ENCODE measurements around the gene ZNF316.
"Not testable (repeated sequence)": the region's sequence is repeated elsewhere in the genome, so short reads cannot be mapped to it uniquely, and the experiment has no call there.

ZNF316 gene

DNA sequence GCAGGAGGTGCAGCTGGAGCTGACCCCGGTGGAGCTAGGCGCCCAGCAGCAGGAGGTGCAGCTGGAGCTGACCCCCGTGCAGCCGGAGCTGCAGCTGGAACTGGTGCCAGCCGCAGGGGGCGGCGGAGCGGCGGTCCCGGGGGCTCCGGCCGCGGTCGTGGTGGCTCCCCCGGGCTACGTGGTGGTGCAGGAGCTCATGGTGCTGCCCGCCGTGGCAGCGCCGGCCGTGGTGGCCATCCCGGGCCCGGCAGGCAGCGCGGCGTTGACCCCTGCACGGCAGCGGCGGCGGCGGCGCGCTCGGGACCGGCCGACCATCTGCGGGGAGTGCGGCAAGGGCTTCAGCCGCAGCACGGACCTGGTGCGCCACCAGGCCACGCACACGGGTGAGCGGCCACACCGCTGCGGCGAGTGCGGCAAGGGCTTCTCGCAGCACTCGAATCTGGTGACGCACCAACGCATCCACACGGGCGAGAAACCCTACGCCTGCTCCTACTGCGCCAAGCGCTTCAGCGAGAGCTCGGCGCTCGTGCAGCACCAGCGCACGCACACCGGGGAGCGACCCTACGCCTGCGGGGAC is 14.9 kb upstream of the ZNF316 start:
- DNase-seq = no peak

DNA sequence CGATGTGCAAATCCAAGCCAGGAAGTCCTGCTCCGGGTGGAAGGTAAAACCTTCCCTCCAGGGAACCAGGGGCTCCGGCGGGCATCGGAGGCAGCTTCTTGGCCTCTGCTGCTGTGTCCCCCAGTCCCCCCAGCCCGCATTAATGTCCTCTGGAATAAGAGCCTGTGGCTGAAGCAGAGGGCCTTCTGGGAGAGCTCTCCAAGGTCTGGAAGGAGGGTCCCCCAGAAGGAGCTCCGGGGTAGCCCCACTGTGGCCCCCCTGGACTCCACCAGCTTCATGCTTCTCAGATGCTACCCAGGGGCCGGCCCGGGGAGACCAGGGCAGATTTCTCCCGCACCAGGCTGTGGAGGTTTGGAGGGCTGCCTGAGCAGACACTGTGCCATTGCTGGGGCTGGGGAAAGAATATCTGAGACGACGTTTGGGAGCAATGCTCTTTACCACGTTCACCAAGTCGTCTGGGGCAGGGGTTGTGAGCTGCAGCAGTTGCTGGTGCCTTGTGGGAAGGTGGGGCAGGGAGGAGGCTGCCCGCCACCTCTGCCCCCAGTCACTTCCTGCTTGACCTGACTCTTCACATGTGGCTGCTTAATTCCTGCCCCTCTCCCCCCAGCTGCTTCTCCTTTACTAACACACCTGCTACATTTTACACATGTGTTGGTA is 13.4 kb upstream of the ZNF316 start:
- DNase-seq = peak; percentile 64

DNA sequence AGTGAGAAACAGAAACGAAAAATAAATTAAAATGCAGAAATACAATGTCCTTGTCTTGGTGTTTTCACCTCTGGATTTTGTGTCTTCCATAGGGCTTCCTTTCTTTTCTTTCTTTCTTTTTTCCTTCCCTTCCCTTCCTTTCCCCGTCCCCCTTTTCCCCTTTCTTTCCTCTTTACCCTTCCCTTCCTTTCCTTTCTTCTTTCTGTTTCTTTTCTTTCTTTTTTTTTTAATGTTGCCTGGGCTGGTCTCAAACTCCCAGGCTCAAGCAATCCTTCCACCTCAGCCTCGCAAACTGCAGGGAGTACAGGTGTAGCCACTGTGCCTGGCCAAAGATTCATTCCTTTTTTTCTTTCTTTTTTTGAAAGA is 12.9 kb upstream of the ZNF316 start:
- no peak for DNase-seq

DNA sequence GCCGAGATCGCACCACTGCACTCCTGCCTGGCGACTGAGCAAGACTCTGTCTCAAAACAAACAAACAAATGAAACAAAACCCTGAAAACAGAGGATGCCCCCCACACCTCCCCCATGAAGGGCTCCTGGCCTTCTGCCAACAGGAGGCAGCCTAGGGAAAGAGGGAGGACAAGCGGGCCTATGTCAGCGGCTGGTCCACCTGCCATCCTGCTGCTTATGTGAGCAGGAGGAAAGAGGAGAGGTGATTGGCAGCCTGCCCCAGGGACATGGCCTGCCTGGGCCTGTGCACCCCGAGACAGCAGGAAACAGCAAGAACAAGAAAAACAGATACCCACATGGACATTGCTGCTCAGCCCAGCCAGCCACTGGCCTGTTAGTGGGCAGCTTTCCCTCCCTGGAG is 9.1 kb upstream of the ZNF316 start:
- DNase-seq = no peak

DNA sequence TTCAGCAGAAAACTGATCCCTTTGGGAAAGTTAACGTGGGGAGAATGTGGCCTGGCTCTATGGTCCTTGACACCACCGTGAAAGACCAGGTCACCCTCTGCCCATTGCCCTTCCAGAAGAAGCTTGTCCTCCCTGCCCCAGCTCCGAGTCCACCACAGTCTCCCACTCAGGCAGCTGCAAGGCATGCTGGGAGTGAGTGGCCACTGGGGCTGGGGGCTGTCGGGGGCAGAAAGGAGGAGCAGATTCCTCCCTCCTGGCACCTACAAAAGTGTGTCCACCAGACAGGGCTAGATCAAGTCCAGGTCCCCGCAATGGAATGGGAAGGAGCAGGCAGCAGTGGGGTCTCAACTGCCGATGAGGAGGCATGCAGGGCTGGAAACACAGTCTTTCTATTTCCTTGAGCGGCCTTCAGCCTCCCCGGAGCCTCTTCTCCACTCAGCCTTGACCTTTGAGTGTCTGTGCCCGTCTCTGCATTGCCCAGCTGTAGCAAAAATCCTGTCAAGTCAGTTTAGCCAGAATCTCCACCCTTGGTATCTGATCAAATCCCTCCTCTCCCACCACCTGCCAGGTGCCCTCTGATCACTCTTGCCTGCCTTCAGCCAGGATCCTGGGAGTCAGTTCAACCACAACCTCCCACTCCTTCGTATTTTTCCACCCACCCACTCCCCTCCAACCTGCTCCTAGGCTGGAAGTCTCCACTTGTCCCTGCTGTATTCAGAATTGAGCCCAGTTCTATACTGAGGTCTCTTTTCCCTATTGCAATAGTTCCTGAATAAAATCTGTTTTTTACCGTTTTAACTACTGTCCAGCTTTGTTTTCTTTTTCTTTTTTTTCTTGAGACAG is 6.9 kb upstream of the ZNF316 start:
- no peak for DNase-seq

DNA sequence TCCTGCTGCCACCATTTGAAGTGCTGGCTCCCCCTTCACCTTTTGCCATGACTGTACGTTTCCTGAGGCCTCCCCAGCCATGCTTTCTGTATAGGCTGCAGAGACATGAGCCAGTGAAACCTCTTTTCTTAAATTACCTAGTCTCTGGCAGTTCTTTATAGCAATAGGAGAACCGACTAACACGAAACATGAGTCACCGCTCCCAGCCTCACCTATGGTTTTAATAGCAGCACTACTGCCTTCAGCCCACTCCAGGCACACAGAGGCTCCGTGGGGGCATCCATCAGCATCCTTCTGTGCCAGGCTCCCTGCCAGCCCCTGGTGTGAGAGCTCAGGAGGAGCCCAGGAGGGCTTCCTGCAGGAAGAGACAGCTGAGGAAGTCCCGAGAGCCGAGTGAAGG is 5.5 kb upstream of the ZNF316 start:
- DNase-seq = no peak

DNA sequence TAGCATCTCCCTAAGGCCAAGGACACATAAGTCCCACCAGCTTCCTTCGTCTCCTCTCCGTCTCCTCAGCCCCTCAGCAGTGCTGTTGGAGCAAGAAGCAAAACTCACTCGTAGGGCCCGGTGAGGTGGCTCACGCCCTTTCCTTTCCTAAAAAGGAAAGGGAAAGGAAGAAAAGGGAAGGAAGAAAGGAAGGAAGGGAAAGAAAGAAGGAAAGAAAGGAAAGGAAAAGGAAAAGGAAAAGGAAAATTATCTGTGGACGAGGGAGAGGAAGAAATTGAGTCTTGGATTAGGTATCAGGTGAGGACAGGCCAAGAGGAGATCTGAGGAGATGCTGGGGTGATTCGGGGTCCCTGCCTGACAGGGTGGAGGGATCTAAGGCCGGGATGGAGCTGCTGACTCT is 3.1 kb upstream of the ZNF316 start:
- no peak for DNase-seq

DNA sequence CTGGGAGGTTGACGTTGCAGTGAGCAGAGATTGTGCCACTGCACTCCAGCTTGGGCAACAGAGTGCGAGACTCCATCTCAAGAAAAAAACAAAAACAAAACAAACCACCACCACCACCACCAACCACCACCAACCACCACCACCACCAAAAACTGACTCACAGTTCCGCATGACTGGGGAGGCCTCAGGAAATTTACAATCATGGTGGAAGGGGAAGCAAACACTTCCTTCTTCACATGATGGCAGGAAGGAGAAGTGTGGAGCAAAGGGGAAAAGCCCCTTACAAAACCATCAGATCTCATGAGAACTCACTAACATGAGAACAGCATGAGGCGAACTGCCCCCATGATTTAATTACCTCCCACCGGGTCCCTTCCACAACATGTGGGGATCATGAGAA is 2.1 kb upstream of the ZNF316 start:
- DNase-seq = not testable (repeated sequence)

DNA sequence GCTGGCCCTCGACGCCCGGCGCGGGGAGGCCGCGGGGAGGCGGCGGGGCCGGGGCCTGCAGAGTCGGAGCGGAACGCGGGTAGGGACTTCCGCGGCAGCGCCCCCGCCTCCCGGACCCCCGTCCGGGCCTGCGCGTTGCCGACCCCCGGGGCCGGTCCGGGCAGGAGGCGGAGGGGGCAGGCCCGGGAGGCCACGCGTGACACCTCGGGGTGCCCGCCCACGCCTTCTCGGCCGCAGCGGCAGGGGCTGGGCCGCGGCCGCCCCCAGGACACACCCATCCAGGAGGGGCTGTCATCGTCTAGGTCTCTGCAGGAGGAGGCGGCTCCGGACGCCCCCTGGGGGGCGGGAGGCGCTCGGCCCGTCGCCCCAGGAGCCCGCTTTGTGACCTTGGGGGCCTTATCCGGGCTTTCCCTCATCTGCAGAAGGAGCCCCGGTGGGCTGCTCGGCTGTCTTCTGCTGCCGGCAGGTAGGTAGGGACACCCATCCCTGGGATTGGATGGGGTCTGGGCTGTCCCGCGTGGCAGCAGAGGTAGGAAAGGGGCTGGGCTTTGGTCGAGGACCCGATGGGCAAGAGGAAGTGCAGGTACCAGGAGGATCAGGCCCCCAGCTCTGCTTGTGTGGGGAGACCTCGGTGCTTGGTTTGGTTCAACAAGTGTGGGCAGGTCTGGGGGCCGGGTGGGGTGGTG is 569 bp downstream of the ZNF316 start:
- DNase-seq = peak; percentile 81

DNA sequence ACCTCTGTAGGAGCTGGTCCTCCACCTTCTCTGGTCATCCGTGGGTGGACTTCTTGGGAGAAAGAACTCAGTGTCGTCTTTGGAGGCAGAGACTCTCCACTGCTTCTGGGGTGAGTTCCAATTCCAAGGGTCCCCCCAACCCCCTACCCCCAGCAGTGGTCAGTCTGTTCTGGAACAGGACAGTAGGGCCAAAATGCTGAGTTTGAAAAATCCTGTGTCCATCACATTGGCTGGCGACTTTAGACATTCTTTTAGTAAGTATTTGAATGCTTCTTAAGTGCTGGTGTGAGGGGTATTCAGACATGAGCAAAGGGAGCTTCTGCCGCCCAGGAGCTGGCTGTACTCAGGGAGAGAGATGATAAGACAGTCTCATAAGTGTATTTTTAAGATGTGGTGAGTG is 1.9 kb downstream of the ZNF316 start:
- DNase-seq = no peak

DNA sequence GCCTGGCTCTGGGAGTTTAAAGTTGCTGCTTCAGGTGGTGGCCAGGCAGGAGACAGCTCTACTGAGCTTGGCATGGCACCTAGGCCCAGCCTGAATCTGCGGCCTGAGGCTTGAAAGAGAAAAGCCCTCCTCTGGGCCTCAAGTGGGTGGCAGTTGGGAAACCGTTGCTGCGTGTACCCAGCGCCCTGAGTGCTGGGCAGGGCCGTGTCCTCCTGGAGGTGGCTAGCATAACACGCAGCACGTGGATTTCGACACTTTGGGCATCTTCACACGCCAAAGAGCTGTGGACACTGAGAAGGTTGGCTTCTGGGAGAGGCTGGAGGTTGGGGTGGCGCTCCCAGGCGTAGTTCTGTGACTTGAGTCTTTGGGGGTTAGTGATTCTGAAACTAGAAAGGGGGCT is 2.5 kb downstream of the ZNF316 start:
- DNase-seq = no peak

DNA sequence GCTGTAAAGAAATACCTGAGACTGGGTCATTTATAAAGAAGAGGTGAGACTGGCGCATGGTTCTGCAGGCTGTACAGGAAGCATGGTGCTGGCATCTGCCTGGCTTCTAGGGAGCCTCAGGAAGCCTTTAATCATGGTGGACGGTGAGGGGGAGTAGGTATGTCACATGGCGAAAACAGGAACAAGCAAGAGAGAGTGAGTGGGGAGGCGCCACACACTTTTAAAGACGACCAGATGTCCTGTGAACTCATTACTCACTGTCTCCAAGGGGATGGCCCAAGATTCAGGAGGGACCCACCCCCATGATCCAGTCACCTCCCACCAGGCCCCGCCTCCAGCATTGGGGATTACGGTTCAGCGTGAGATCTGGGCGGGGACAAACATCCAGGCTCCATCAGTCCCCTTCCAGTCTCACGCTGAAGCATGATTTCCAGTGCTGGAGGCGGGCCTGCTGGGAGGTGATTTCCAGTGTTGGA is 3.2 kb downstream of the ZNF316 start:
- DNase-seq = no peak

DNA sequence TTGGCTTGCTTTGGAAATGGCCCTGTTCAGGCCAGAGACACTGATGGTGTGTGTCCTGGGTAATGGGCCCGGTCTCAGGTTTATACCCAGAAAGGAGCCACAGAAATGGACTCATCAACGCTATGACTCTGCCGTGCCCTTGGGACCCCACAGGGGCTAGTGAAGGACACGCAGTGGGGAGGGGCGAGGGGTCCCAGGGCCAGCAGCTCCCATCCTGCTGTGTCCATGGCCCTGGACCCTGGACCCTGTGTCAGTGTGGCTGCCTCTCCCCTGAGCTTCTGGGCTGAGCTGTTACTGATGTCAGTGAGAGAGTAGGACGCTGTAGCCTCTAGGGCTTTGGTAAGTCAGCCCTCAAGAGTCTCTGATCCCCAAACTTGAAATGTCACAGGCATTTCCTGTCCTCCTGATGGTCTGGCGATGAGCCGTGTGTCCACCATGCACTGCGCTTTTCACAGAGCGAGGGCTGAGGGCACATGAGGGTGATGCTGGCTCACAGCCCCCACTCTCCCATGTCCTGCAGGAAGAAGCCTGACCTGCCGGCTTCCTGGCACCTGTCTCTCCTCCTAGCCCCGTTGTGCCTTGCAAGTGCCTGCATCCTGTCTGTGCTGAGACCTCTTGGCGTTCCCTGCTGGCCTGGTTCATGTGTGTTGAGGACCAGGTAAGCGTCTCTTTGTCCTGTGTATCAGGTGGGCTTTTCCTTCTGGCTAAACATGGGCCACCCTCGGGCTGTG is 4.4 kb downstream of the ZNF316 start:
- no peak for DNase-seq

DNA sequence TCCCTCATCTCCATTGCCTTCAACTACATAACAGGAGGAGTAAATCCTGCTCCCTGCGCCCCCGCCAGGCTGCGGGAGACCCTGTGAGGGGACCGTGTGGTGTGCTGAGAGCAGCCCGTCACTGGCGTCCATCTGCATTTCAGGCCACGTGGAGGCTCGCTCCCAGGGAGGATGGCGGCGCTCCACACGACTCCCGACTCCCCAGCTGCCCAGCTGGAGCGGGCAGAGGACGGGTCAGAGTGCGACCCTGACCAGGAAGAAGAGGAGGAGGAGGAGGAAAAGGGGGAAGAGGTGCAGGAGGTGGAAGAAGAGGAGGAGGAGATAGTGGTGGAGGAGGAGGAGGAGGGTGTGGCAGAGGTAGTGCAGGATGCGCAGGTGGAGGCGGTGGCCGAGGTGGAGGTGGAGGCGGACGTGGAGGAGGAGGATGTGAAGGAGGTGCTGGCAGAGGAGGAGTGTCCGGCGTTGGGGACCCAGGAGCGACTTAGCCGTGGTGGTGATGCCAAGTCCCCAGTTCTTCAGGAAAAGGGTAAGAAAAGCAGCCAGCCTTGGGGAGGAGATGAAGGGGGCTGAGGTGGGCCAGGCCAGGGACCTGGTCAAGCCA is 5.2 kb downstream of the ZNF316 start:
- DNase-seq = no peak

DNA sequence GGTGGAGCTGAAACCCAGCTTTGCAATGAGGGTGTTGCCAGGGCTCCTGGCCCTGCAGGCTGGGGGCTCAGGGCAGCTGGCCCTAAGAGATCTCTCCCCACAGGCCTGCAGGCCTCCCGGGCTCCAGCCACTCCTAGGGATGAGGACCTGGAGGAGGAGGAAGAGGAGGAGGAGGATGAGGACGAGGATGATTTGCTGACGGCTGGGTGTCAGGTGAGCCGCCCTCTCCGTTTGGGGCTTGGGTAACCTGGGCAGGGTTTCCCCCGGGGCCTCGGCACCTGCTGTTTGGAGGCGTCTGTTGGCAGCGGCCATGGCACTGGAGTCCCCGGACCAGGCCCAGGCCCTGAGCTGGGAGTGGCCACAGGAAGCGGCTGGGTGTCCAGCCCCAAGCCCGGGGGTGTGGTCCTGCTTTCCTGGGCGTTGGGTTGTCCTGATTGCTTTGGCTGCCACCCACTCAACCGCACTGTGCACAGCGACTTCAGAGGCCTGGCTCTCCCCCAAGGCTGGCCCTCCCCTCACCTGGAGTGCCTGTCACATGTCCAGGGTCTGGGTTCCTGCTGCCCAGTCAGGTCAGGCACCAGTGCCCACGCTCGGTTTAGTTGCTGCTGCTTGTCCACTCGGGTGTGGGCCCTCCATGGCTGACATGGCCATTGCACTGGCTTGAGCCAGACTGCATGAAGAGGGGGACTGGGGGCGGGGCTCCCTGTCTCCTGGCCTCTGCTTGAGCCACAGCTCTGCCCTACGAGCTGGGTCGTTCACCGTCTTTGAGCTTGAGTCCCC is 5.9 kb downstream of the ZNF316 start:
- DNase-seq = no peak

DNA sequence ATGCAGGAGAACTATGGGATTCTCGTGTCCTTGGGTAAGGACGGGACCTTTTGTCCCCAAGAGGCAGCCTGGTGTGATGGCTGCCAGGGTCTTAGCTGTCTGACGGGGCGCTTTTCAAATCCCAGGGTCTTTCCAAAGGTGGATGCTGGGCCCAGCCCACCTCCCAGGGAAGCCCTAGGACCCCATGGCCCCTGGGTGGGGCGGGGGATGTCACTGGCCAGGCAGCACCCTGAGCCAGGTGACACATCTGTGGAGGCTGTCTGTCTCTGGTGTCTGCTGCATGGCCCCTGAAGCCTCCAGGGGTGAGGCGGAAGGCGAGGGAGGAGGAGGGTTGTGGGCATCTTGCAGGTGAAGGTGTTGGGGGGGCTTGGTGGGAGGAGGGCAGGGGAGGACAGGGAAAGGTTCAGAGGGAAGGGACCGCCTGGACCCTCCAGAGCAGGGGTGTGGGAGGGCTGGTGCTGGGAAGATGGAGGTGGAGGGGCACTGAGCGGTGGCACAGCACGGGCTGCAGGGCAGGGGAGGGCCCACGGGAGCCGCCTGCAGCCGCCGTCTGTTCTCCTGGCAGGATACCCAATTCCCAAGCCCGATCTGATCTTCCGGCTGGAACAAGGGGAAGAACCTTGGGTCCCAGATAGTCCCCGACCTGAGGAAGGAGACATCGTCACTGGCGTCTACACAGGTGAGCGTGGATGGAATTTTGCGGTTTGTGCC is 7.0 kb downstream of the ZNF316 start:
- DNase-seq = no peak

DNA sequence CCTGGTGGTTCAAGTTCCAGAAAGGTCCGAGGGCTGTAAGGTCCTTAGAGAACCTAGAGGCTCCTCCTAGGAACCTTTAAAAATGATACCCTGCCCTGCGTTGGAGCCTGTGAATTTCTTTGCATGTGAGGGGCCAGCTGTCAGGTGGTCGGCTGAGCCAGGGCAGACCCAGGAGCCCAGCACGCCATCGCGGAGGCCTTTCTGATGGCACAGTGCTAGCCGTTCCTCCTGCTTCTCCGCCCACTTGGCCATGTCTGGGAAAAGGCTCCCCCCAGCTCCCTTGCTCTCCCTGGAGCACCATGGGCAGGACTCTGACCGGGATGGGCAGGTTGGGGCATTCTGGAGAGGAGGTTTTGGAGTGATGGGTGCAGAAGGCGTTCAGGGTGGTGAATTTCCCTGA is 7.6 kb downstream of the ZNF316 start:
- no peak for DNase-seq

DNA sequence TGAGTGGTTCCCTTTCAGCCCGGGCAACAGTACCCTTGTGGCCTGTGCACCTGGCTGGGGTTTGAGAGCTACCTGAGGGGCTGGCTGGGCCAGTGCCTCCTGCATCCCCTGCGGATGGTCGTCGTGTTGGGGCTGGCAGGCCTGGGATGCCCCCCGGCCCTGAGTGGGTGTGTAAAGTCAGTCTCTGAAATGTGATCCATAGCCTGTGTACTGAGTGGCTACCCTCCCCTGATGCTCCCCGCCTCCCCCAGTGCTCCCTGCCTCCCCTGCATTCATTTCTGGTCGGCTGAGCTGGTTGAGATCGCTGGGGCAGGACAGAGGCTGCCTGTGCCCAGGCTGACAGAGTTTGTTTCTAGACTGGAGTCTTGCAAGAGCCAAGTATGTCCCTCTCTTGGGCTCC is 9.3 kb downstream of the ZNF316 start:
- DNase-seq = no peak

DNA sequence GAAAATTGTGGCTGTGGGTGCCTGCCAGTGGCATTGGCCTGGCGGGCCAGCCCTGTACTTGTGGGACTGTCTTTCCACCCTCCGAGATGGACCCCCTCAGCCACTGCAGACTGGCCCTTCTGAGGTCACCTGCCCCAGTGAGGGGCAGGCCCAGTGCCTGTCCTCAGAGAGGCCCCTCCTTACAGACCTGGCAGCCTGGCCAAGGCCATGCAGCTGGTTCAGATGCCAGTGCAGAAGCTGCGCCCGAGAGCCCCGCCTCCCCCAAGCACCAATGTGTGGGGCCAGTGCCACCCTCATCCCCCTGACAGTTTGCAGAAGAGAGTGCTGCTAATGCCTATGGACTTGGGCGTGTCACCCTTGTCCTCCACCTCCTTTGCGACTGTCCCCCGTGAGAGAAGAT is 10.0 kb downstream of the ZNF316 start:
- no peak for DNase-seq

DNA sequence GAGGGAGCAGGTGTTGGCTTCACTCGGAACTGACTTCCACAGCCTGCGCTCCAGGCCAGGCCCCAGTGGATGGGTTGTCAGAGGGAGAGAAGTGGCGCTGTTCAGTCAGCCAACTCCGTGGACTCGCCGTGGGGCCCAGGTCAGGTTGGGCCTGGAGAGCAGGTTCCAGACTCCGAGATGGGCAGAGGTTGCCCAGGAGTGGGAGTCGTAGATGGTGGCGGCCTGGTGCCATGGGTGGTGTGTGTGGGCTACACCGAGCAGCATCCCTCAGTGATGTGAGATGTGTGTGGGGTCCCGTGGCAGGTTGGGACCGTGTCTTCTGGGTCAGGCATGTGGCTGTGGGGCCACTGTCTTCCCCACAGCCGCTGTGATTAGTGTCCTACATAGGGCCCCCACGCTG is 10.4 kb downstream of the ZNF316 start:
- DNase-seq = no peak

All from activated CD8-positive, alpha-beta memory T cell treated with anti-CD3 and anti-CD28 coated beads, Interleukin-2, amount 50 U/mL, for 48 hours (primary cell).